ENCODE data around the gene COL15A1.

COL15A1 gene

GRCh38 chr9:99040911-99041582, 97.3 kb downstream of the COL15A1 start:
- DNase-seq = no peak

- no peak for DNase-seq
Observed at GRCh38 chr9:99041618-99042017, 97.9 kb downstream of the COL15A1 start.

GRCh38 chr9:99042620-99043019, 98.9 kb downstream of the COL15A1 start:
- DNase-seq = no peak

GRCh38 chr9:99044827-99045226, 101.1 kb downstream of the COL15A1 start:
- no peak for DNase-seq

GRCh38 chr9:99046068-99046467, 102.4 kb downstream of the COL15A1 start:
- no peak for DNase-seq

DNA sequence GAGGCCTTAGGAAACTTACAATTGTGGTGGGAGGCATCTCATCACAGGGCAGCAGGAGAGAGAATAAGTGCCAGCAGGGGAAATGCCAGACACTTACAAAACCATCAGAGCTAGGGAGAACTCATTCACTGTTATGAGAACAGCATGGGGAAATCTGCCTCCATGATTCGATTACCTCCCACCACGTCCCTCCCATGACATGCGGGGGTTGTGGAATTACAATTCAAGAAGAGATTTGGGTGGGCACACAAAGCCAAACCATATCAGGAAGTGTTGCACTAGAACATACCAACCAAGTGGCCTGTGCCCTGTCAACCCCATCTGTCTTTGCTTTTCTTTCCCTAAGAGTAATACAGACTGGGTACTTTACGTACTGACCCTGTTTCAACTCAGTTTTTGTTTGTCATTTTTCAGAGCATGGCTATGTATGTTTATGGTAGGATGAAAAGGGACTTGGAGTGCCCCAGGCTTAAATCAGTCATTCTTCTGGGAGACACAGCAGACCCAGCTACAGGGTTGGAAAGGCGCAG, 102.9 kb downstream of the COL15A1 start:
- DNase-seq = no peak

GRCh38 chr9:99049228-99049627, 105.5 kb downstream of the COL15A1 start:
- no peak for DNase-seq

GRCh38 chr9:99049641-99050040, 105.9 kb downstream of the COL15A1 start:
- no peak for DNase-seq

DNA sequence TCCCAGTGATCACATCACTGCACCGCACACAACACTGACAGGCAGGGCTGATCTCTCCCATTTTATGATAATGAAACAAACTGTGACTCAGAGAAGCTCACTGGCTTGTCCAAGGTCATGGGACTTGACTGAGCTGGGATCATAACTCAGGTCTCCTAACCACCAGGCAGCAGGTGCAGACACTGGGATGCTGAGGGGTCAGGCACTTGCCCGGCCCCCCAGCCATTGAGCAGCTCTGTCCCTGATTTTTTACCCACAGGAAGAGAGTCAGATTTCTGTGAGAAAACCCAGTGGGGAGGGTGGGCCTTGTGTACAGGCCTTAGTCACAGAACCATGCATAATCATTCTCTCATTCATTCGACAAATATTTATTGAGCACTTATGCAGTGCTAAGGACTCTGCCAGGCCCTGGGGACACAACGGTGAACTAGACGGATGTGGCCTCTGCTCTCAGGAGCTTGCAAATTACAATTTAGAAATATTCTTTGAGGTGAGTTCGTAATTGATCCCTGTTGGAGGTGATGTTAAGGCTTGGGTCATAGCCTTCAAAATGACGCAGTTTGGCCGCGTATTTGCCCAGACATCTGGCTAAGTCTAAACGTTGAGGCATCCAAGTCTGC, 106.7 kb downstream of the COL15A1 start:
- no peak for DNase-seq

DNA sequence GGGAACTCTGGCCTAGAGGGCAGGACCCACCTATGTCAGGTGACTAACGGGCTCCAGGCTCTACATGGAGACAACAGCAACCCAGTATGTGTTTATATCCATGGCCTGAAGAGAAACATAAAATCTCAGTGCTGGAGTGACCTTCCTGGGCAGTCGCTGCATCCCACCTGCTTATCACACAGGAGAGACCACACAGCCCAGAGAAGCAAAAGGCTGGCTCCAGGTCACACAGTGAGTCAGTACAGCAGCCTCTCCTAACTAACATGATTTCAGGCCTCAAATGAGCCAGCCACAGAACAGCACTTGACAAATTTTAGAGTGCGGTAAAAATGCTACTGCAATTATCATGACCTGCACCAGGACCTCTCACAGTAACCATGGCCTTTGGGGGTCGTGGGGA, 107.2 kb downstream of the COL15A1 start:
- no peak for DNase-seq

DNA sequence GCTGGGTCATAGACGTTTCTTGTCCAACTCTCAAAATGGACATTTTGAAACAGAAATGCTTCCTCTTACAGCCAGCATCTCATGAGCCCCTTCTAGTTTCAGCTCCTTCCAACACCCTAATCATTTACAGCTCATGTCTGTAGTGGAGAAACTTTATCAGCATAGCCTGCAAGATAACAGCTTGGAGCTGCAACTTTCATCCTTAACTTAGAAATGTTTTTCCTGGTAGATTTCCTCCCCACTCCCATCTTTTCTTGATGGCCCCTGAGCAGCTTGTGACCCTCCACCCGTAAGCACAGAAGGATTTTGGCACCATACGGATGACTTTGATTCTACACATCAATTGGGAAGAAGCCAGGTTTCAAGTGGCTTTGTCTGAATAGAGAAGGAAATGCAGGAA, 107.7 kb downstream of the COL15A1 start:
- no peak for DNase-seq

DNA sequence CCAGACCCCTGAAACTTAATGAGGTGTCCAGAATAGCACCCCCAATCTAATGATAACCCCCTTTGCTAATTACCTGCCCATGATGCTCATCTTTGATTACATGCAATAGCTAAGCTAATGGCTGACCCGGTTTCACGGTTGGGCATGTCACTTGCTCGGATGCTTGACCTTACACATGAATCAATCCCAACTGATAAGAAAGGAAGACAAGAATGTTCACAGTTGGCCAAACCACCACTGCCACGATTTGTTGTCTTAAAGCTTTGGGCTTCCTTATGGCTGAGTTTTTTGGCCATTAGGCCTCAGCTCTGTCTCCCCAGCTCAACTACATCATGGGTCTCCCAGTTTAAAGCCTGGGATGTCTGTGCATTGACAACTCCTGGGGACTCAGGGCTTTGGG, 108.1 kb downstream of the COL15A1 start:
- no peak for DNase-seq

GRCh38 chr9:99052815-99053715, 109.4 kb downstream of the COL15A1 start:
- no peak for DNase-seq

DNA sequence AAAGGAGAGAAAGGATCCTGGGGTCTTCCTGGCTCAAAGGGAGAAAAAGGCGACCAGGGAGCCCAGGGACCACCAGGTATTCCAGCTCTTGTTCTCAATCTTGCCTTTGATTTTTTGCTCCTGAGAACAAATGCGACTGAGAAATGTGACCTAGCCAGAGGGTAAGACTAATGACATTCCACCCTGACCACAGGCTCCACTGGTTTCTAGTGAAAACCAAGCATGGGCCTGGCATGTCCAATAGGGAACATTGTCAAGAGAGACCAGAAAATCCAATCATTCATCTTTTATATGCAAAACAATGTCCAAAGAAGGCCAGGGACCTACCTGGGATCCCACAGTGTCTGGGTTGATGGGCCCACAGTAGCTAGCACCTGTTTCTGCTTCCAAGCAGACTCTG, 110.9 kb downstream of the COL15A1 start:
- no peak for DNase-seq

DNA sequence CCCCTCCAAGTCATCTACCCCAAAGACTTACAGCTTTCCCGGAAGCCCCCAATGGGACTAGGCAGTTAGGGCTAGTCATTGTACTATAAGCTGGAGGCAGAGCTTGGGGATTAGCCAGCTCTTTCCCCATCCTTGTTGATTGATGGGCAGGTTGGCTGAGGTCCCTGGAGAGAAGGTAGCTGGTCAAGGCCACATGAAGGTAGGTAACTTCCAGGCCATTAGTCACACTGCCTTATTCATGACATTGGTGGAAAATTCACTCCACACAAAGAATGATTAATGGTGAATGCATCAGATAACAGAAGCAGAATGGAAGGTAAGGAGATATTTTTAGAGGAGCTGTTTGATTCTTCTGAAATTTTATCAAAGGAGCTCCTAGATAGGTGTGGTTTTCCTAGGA, 111.7 kb downstream of the COL15A1 start:
- DNase-seq = no peak

DNA sequence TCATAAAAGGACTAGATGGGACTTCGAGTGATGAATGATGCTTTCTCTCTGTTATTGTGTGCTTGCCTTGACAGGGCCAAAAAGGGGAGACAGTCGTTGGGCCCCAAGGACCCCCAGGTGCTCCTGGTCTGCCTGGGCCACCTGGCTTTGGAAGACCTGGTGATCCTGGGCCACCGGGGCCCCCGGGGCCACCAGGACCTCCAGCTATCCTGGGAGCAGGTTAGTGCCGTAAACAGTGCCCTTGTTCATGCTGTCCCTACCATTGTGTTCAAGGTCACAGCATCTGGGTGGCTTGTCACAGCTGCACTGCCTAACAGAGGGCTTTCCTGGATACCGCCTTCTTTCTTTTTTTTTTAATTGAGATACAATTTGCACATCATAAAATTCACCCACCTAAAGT, 112.5 kb downstream of the COL15A1 start:
- DNase-seq = no peak

DNA sequence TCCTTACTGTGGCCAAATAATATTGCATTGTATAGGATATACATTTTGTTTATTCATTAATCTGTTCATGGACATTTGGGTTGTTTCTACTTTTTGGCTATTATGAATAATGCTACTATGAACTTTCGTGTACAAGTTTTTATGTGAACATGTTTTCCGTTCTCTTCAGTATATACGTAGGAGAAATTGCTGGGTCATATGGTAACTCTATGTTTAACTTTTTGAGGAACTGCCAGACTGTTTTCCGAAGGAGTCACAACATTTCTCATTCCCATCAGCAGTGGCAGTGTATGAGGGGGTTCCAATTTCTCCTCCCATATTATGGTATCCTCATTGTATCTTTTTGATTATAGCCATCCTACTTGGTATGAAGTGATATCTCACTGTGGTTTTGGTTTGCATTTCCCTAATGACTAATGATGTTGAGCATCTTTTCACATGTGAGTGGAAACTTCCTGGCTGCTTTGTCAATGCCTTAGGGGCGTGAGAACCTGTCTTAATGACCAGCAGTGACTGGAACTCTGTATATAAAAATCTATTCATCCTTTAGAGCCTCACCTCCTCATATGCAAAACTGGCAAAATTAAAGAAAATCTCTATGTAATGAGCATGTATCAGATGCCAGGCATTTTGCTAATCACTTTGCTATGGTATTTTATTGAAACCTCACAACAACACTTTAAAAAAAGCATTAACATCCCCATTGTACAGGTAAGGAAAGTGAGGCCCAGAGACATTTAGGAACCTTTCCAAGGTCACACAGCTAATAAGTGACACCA, 113.4 kb downstream of the COL15A1 start:
- no peak for DNase-seq

- DNase-seq = no peak
Observed at GRCh38 chr9:99057665-99058625, 114.2 kb downstream of the COL15A1 start.

GRCh38 chr9:99058964-99059921, 115.5 kb downstream of the COL15A1 start:
- no peak for DNase-seq

GRCh38 chr9:99060621-99061020, 116.9 kb downstream of the COL15A1 start:
- no peak for DNase-seq

Measured in NCI-H2081 treated with DMSO at 0.1 percent for 48 hours (cell line).